T-helper 1 cell (primary cell): ENCODE results near the gene FTL.

Experiments used
- DNase-seq, 5 donors: peaks; one replicate each; pipeline ENCODE4 v3.0.0-alpha.2; 2012 to 2020

FTL gene

GRCh38 chr19:48966541-48967345 is 1.6 kb downstream of the FTL start:
- DNase-seq: peak in 1 of 5 donors; percentile 18

- DNase-seq: no peak
Measured at GRCh38 chr19:48967346-48968178, 2.5 kb downstream of the FTL start.

DNA sequence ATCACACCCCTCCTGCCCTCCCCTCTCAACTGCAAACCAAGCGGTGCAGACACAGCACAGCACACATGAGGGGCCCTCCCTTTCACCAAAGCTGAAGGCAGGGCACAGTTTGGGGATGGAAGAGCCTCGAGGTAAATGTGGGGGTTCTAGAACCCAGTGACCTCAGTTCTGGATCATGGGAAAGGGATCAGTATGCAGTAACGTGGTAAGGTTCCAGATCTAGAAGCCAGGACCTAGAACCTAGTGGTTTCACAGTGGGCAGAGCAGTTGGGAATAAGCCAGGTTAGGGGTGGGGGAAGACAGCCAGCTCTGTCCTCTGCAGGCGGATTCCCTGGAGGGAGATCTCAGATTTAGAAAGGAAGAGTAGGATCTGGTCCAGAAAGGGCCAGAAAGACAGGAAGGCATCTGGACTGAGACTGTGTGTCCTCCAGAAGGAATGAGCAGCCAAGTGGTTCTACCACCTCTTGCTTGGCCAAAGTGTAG is 3.1 kb downstream of the FTL start:
- DNase-seq: no peak

DNA sequence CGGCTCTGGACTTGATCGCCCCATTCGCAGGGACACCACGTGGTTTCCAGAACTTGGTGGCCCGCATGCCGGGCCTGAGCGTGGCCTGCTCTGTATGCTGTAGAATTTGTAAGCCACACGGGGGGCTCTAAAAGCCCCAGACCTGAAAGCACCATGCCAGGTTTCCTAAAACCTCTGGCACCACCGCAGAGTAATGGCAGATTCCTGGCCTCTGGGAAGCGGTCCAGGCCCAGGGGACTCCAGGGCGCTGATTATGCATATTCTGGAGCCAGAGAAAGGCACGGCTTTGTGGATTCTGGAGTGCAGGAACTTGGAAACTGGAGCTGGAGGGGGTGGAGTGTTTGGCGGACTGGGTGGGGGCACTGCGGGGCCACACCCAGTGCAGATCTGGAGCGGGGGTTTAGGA is 3.7 kb downstream of the FTL start:
- DNase-seq: no peak

- DNase-seq: no peak
Measured at GRCh38 chr19:48969276-48970138, 4.4 kb downstream of the FTL start.

GRCh38 chr19:48970139-48970766 is 5.1 kb downstream of the FTL start:
- DNase-seq: no peak

DNA sequence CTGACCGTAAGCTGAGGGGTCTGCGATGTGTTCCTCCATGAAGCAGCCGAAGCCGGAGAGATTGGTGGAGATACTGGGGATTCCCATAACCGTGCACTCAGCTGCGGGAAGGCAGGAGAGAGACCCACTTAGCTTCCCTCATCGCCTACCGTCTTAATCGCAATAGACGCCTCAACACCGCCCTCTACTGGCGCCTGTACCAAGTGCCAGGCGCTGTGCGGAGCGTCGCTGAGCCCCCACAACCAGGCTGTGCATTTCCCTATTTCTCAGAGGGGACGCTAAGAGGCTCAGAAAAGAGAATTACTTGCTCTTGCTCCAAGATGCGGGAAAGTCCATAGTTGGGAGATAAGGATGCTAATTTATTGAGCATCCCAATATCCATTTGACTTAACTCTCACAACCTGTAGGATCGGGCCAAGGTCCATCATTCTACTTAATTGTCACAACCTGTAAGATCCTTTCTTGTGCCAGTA is 5.8 kb downstream of the FTL start:
- peak; percentile 51 to 82 (median 73) for DNase-seq

DNA sequence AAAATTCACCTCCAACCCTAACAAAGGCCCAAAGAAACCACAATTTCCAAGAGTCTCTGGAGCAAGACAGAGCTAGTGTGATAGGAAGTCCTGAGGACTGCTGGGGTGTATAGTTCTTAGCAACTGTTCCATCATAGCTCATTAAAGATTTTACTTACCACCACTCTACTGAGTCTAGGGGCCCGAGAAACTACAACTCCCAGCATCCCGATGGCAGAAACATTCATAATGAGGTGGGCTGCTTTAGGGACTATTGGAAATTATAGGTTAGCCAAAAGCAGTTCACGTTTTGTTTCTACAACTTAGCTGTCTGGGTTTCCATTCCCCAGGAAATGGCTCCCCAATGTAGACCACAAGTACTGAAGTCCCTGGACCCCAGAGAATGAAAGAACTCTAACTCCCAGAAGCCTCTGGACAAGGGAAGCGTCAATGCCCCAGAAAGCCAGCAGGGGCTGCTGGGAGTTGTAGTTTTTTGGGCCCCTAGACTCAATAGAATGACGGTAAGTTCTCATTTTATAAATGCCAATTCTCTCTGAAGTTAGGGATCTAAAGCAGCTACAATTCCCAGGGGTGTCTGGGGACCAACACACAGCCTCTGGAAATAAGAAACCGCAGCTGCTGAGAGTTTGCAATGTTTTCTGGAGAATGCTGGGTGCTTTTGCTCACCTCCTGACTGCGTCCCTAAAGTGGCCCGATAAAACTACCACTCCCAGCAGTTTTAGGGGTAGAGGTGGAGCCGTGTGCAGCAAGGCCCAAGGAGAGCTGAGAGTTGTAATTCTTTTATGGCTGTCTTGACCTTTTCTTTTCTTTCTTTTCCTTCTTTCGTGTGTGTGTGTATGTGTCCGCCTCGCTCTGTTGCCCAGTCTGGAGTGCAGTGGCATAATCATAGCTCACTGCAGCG is 11.1 kb downstream of the FTL start:
- DNase-seq: no peak

DNA sequence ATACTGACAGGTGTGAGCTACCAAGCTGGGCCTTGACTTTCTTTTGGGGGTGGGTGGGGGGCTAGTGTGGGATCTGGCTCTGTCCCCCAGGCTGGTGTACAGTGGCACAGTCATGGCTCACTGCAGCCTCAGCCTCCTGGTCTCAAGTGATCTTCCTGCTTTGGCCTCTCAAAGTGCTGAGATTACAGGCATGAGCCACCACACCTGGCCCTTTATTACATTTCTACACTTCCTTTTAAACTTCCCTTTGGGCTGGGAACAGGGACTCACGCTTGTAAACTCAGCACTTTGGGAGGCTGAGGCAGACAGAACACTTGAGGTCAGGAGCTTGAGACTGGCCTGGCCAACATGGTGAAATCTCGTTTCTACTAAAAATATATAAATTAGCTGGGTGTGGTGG is 12.0 kb downstream of the FTL start:
- no peak for DNase-seq

DNA sequence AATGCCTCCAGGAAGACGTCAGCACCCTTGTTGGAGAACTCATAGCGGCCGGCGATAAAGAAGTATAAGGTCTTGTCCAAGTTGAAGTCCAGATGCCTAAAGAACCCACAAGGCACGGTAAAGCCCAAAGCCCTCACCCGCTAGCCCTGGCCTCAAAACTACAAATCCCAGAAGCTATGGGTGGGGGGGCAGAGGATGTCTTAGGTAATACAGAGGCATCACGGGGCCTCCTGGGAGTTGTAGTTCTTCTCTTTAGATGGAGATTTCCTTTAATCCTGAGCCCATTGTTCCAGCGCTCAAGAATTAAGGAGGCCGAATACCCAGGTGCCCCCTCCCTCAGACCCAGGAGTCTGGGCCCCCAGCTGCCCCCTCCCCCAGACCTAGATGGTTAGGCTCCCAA is 17.2 kb downstream of the FTL start:
- no peak for DNase-seq

DNA sequence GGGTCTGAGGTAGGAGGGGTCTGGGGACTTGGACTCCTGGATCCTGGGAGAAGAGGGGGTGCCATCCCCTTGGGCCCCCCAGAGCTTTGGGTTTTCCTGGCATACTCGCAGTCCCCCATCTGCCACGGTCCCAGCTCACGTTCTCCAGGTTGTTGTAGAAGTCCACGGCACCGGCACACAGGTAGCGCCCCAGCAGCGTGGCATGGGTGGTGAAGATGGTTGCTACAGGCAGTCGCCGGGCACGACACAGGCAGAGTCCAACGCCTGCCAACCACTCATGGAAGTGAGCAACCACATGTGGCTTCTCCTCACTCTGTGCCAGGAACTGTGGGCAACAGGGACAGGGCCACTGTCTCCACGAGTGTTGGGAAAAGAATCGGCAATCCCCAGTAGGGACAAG is 20.6 kb downstream of the FTL start:
- no peak for DNase-seq

DNA sequence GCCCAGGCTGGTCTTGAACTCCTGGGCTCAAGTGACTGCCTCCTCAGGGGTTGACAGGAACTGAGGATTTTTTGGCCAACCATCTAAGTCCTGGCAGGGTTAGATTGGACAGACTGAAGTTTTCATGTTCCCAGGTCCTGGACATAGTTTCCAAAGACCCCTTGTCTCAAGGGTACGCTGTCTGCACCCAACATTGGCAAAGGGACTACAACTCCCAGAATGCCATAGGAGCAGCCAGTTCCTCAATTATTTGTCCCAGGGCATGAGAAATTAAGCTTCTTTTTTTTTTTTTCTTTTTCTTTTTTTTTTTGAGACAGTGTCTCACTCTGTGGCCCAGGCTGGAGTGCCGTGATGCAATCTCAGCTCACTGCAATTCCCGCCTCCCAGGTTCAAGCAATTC is 21.1 kb downstream of the FTL start:
- DNase-seq: no peak

GRCh38 chr19:48987323-48987722 is 22.2 kb downstream of the FTL start:
- no peak for DNase-seq

DNA sequence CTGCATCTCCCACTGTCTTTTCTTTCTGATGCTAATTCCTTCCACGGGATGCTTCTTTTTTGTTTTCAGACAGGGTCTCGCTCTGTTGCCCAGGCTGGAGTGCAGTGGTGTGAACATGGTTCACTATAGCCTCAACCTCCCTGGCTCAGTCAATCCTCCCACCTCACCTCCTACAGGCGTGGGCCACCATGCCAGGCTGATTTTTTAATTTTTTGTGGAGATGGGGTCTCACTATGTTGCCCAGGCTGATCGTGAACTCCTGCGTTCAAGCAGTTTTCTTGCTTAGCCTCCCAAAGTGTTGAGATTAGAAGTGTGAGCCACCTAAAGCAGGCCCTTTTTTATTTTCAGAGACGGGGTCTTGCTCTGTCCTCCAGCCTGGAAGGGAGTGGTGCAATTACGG is 23.2 kb downstream of the FTL start:
- no peak for DNase-seq

GRCh38 chr19:48988860-48989259 is 23.8 kb downstream of the FTL start:
- no peak for DNase-seq

GRCh38 chr19:48989701-48990291 is 24.7 kb downstream of the FTL start:
- DNase-seq: no peak

DNA sequence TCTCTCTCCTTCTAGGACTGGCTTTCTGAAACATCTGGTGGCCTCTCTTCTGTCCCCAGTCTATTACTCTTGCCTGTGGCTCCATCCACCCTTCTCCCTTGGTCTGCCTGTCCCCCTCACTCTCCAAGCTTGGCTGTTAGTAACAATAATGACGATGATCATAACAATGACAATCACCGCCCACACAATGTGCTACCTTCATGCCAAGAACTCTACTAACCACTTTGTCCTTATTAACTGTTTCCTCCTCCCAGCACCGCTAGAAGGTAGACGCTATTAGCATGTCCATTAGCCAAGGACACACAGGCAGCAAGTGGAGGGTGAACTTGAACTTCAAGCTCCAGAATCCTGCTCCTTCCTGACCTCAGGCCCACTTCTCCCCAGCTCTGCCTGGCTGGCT is 25.3 kb downstream of the FTL start:
- no peak for DNase-seq

- DNase-seq: no peak
Measured at GRCh38 chr19:48991011-48991609, 26.0 kb downstream of the FTL start.

DNA sequence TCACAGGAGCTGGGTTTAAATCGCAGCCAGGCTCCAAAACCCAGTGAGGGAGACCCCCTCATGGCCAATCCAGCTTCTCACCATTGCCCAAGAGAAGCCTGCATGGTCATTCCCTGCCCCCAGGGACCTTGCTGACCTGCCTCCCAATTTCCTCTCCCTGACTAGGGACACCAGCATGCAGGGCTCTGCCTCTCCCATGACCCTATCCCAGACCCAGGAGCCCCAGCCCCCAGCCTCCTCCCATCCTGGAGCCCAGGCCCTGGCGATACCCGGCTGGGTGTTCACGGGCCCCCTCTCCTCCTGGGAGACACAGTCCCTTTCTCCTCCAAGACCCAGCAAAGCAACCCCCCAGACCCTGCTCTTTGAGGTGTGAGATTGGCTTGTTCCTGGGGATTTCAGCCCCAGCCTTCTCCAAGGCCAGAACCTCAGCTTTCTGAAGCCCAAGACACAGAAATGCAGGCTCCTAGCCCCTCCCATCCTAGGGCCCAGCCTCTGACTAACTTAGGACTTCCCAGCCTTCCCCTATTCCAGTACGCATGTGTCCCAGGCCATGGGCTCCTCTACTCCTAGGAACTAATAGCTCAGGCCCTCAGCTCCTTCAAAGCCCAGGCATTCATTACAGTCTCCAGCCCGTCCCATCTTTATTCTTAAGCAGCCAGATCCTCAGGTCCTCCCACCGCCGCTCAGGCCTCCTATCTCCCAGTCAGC is 26.9 kb downstream of the FTL start:
- no peak for DNase-seq
